K562 (cell line): Measurements from ENCODE around the gene DNAH3. TPM values are rescaled to one million over a fixed set of nuclear protein-coding genes. Genes with fewer than 3 reads are reported as not detected.

Source experiments
- ATAC-seq: fragments of 200-7000 bp; cut with Tn5 transposase; 3 replicates; pipeline ENCODE4 v1.9.1; 2020; ENCODE audit warnings: moderate library complexity
- BruUV-seq: library from RNA; stranded (reverse); fragments of 400-500 nt; replicated peaks from 2 replicates; lab custom pipeline; 2021; lab: Mats Ljungman, UMichigan
- CTCF ChIA-PET: fragments of 300-600 bp; formaldehyde crosslinking; extraction: SDS; loops from one replicate; lab custom pipeline; 2021; ENCODE audit warnings: low intra/inter-chr PET ratio; lab: Yijun Ruan, JAX
- POLR2A ChIA-PET: fragments of 300-600, 350-650 bp; sonication (Branson Sonifier 250); formaldehyde crosslinking; extraction: SDS; loops from one replicate; lab custom pipeline; 2021; ENCODE audit warnings: antibody characterized with exemption, inconsistent platforms; lab: Yijun Ruan, JAX
- DNase-seq, 4 experiments: peaks; one replicate each; pipeline versions ENCODE4 v3.0.0 to v3.0.0-alpha.2; 2011 to 2018; ENCODE audit warnings: low spot score in 3 of 4, mixed read lengths in 3 of 4; ENCODE audit errors: extremely low read depth in 1 of 4
- FAIRE-seq: peaks from 2 replicates; lab custom pipeline; 2011; peaks lifted over from hg19 to GRCh38; lab: Jason Lieb, UNC
- H2AFZ ChIP-seq: 2 replicates; pipeline ENCODE4 v1.6.0; 2011; ENCODE audit warnings: low read depth, low read length, control low read depth, inconsistent platforms
- H3K27ac ChIP-seq: fragments of 200-600 bp; 3 replicates; pipeline ENCODE4 v1.8.0; 2011; ENCODE audit warnings: low read depth, mild to moderate bottlenecking, control low read depth, inconsistent platforms, low read length, moderate library complexity, mixed read lengths; ENCODE audit errors: extremely low read depth
- H3K27me3 ChIP-seq, 2 experiments: fragments of 300-600 bp in 1 of 2; 2 replicates in 1 of 2; 3 replicates in 1 of 2; pipeline versions ENCODE4 v1.6.0 to v1.8.0; 2011; ENCODE audit warnings: inconsistent platforms in 2 of 2, low read length in 2 of 2, mild to moderate bottlenecking in 1 of 2, mixed read lengths in 1 of 2, moderate library complexity in 1 of 2; ENCODE audit not compliant: control insufficient read depth in 2 of 2, insufficient read depth in 2 of 2
- H3K36me3 ChIP-seq: fragments of 300-600 bp; 3 replicates; pipeline ENCODE4 v1.8.0; 2011; ENCODE audit warnings: mild to moderate bottlenecking, low read length, inconsistent platforms; ENCODE audit not compliant: control insufficient read depth, insufficient read depth
- H3K4me1 ChIP-seq, 2 experiments: fragments of 200-600 bp in 1 of 2; replicated peaks in 1 of 2; 2 replicates in 1 of 2; 3 replicates in 1 of 2; pipeline versions ENCODE4 v1.5.1 to v1.8.0; 2011; ENCODE audit warnings: inconsistent platforms in 2 of 2, low read length in 2 of 2, mild to moderate bottlenecking in 1 of 2, mixed read lengths in 1 of 2, moderate library complexity in 1 of 2; ENCODE audit not compliant: control insufficient read depth in 2 of 2, insufficient read depth in 2 of 2
- H3K4me2 ChIP-seq: 2 replicates; pipeline ENCODE4 v1.6.1; 2011; ENCODE audit warnings: low read length, control low read depth, inconsistent platforms, mixed read lengths; ENCODE audit not compliant: insufficient read depth
- H3K4me3 ChIP-seq: fragments of 200-600 bp; sonication (generic), shearing (Covaris generic); 2 replicates; pipeline ENCODE4 v1.5.1; 2016; ENCODE audit warnings: control low read depth, inconsistent platforms
- H3K79me2 ChIP-seq: fragments of 200-600 bp; 3 replicates; pipeline ENCODE4 v1.8.0; 2011; ENCODE audit warnings: low read length, inconsistent platforms; ENCODE audit not compliant: control insufficient read depth, insufficient read depth
- H3K9ac ChIP-seq, 2 experiments: 2 replicates each; pipeline versions ENCODE4 v1.6.0 to v1.6.1; 2011; ENCODE audit warnings: low read depth in 2 of 2, low read length in 2 of 2, control low read depth in 1 of 2, inconsistent platforms in 1 of 2, mild to moderate bottlenecking in 1 of 2, mixed read lengths in 1 of 2; ENCODE audit not compliant: insufficient read depth in 1 of 2
- H3K9me1 ChIP-seq: one replicate; pipeline ENCODE4 v1.6.0; 2011; ENCODE audit warnings: inconsistent platforms, mild to moderate bottlenecking, low read length, moderate library complexity; ENCODE audit not compliant: control insufficient read depth, insufficient read depth
- H3K9me3 ChIP-seq: replicated peaks from 2 replicates; pipeline ENCODE4 v1.5.1; 2011; ENCODE audit warnings: low read depth, low read length, inconsistent platforms; ENCODE audit not compliant: control insufficient read depth, insufficient read depth
- H4K20me1 ChIP-seq: replicated peaks from 2 replicates; pipeline ENCODE4 v1.6.1; 2011; ENCODE audit warnings: low read length, inconsistent platforms, mixed read lengths; ENCODE audit not compliant: control insufficient read depth, insufficient read depth
- CBFA2T2 ChIP-seq: fragments of 450-650 bp; conservative IDR thresholded peaks from 2 replicates; pipeline ENCODE4 v1.6.1; 2017; ENCODE audit warnings: mild to moderate bottlenecking
- EGR1 ChIP-seq: fragments of 450-650 bp; conservative IDR thresholded peaks from 2 replicates; pipeline ENCODE4 v1.6.1; 2017; ENCODE audit warnings: mild to moderate bottlenecking
- ETS2 ChIP-seq: IDR thresholded peaks from 2 replicates; pipeline ENCODE4 v1.6.1; 2016; ENCODE audit warnings: borderline replicate concordance, missing genetic modification characterization, mild to moderate bottlenecking, moderate library complexity, missing compliant biosample characterization; ENCODE audit not compliant: poor library complexity, severe bottlenecking
- ETV1 ChIP-seq: fragments of 450-650 bp; conservative IDR thresholded peaks from 2 replicates; pipeline ENCODE4 v1.6.1; 2016; ENCODE audit warnings: missing genetic modification characterization, control low read depth, low read depth, missing compliant biosample characterization
- MTF1 ChIP-seq: fragments of 250-450 bp; sonication (Bioruptor Pico); IDR thresholded peaks from 2 replicates; pipeline ENCODE4 v1.9.0; 2021; ENCODE audit warnings: moderate library complexity, mild to moderate bottlenecking, inconsistent platforms, borderline replicate concordance
- NONO ChIP-seq, 2 experiments: fragments of 200-400 bp in 1 of 2; fragments of 450-650 bp in 1 of 2; formaldehyde crosslinking in 1 of 2; IDR thresholded peaks; 2 replicates each; pipeline ENCODE4 v1.6.1; 2017; ENCODE audit warnings: low read depth in 2 of 2, mild to moderate bottlenecking in 2 of 2, moderate library complexity in 2 of 2, low read length in 1 of 2
- NUFIP1 ChIP-seq: fragments of 450-650 bp; IDR thresholded peaks from 2 replicates; pipeline ENCODE4 v1.6.1; 2018; ENCODE audit not compliant: partially characterized antibody
- POLR2AphosphoS5 ChIP-seq: IDR thresholded peaks from 2 replicates; pipeline ENCODE4 v1.6.1; 2011; ENCODE audit warnings: mild to moderate bottlenecking, low read depth, low read length, moderate library complexity; ENCODE audit not compliant: control insufficient read depth, insufficient read depth
- PRDM10 ChIP-seq: fragments of 450-650 bp; IDR thresholded peaks from 2 replicates; pipeline ENCODE4 v1.6.1; 2018; ENCODE audit not compliant: partially characterized antibody
- STAT6 ChIP-seq: sonication (generic); formaldehyde crosslinking; IDR thresholded peaks from 2 replicates; pipeline ENCODE4 v1.8.1; 2023; ENCODE audit warnings: mild to moderate bottlenecking, missing genetic modification reagents
- TSC22D4 ChIP-seq: fragments of 450-650 bp; IDR thresholded peaks from 2 replicates; pipeline ENCODE4 v1.6.1; 2016; ENCODE audit warnings: missing genetic modification characterization, missing biosample characterization, control low read depth
- WGBS: fragments of 100-300 bp; shearing (Covaris generic); methylation state at CpG from one replicate; pipeline ENCODE4 v1.1.6; 2016; ENCODE audit warnings: low coverage, mixed read lengths; ENCODE audit not compliant: insufficient coverage; ENCODE audit errors: missing lambda C conversion rate; 5-methylcytosine and 5-hydroxymethylcytosine counted together
- in situ Hi-C: fragments of 300-500 bp; cut with MboI; formaldehyde crosslinking; loops from 4 replicates; pipeline ENCODE4 v1.15.0; 2018; ENCODE audit warnings: inconsistent platforms, mixed read lengths
- intact Hi-C: fragments of 100-400 bp; cut with micrococcal nuclease; formaldehyde crosslinking; loops from 2 replicates; pipeline ENCODE4 v1.14.2; 2022
- polyA plus RNA-seq, 8 experiments: library from polyadenylated mRNA; depleted of rRNA in 4 of 8; stranded (reverse) in 5 of 8; unstranded in 3 of 8; fragments of >200 nt; fragmentation: Nextera tagmentation in 2 of 8; fragmentation: Illumina TruSeq in 1 of 8; extraction: Ambion mirVana in 2 of 8; extraction: Trizol in 1 of 8; gene quantifications; 2 replicates each; pipeline versions ENCODE4 v1.2.1 to v1.2.3, GENCODE V29; 2011 to 2014; ENCODE audit warnings: inconsistent platforms in 1 of 8, missing spikeins in 1 of 8
- total RNA-seq, 7 experiments: library from RNA; depleted of rRNA in 6 of 7; stranded (reverse); fragments of >200 nt in 6 of 7; fragmentation: Illumina TruSeq in 2 of 7; extraction: Trizol in 2 of 7; gene quantifications; 2 replicates each; pipeline versions ENCODE4 v1.2.1 to v1.2.3, GENCODE V29; 2011 to 2021; ENCODE audit warnings: low replicate concordance in 1 of 7

The DNAH3 gene
- total and polyA plus RNA-seq, 9 of the 15 experiments (the other 6 are each of a cell fraction or from before 2014, with no cell fraction given), result 0.32 to 0.84 (median 0.44) TPM

GRCh38 chr16:21088143-21088542 is 62.5 kb downstream of the DNAH3 start (continued):
- no peak for TF ChIP-seq ETV1 (tag)
- TF ChIP-seq EGR1, result no peak
- no peak for TF ChIP-seq TSC22D4 (tag)
- TF ChIP-seq CBFA2T2, result no peak
- no peak for TF ChIP-seq NONO (IDR thresholded peaks at IDR 0.05; ENCODE audit: low read depth in 2 of 2, low read length in 1 of 2)

GRCh38 chr16:21084631-21085225 is 65.9 kb downstream of the DNAH3 start:
- TF ChIP-seq POLR2AphosphoS5 (no peak), MTF1 (no peak), ETS2 (no peak), PRDM10 (no peak), NUFIP1 (no peak), STAT6 (CRISPR knock-in tag) (no peak)
- H3K4me1 ChIP-seq, result no peaks in the 10 kb centered on the region; a peak in 1 of 5 replicates
- no peaks in the 10 kb centered on the region for H3K9me1 ChIP-seq
- in situ Hi-C loops, result loop anchor here (5.0 kb wide), 1 partner anchor 232 kb away; no protein-coding TSS in a partner anchor
- H3K9me3 ChIP-seq, result no peaks in the 10 kb centered on the region
- intact Hi-C loops, result loop anchor here (5.0 kb wide), 1 partner anchor 277 kb away; the partner anchor contains the start of genes ERI2 and REXO5
- no peaks in the 10 kb centered on the region for H3K36me3 ChIP-seq
- WGBS, result 2% methylated on average over 12 of the region's 12 CpGs
- H3K4me3 ChIP-seq, result no peak overlapping the region
- no peak overlapping the region for H3K27ac ChIP-seq
- no peak for ATAC-seq
- no peak for DNase-seq
- ChIA-PET CTCF (interaction anchor here (0.7 to 3.4 kb wide), 3 partner anchors 235 to 307 kb away, joined by 3 to 41 read pairs (median 12); no protein-coding TSS in a partner anchor), POLR2A (interaction anchor here (0.7 kb wide), 1 partner anchor 54 kb away, joined by 3 read pairs; no protein-coding TSS in a partner anchor)
- no TSS peak for BruUV-seq
- no peak for FAIRE-seq
- H3K79me2 ChIP-seq, result no peaks in the 10 kb centered on the region
- no peak overlapping the region for H3K4me2 ChIP-seq
- no peaks in the 10 kb centered on the region for H4K20me1 ChIP-seq
- H3K27me3 ChIP-seq, result peaks cover 3 to 7% of the 10 kb centered on the region in 2 experiments; a peak in 3 of 5 replicates
- H2AFZ ChIP-seq, result no peak overlapping the region
- no peak overlapping the region for H3K9ac ChIP-seq
